ENCODE measurements around the gene VAMP2.

Gene VAMP2

GRCh38 chr17:8155231-8155995 is 7.3 kb downstream of the VAMP2 start:
- DNase-seq (ENCODE audit: low read depth) = no peak

GRCh38 chr17:8154608-8155155 is 8.1 kb downstream of the VAMP2 start:
- no peak for DNase-seq (ENCODE audit: low read depth)

- DNase-seq (ENCODE audit: low read depth) = peak; percentile 76
Measured at GRCh38 chr17:8153957-8154607, 8.7 kb downstream of the VAMP2 start.

GRCh38 chr17:8153525-8153956 is 9.2 kb downstream of the VAMP2 start:
- DNase-seq (ENCODE audit: low read depth) = no peak

GRCh38 chr17:8153031-8153451 is 9.7 kb downstream of the VAMP2 start:
- no peak for DNase-seq (ENCODE audit: low read depth)

- peak; percentile 76 for DNase-seq (ENCODE audit: low read depth)
Measured at GRCh38 chr17:8152112-8152775, 10.5 kb downstream of the VAMP2 start, which contains the start of gene PER1. TSS of gene PER1 (minus strand) at chr17:8152404. CDS start at chr17:8150706, 1,698 bp downstream.

GRCh38 chr17:8151641-8152111 is 11.1 kb downstream of the VAMP2 start:
- no peak for DNase-seq (ENCODE audit: low read depth)

GRCh38 chr17:8151120-8151640 is 11.6 kb downstream of the VAMP2 start:
- DNase-seq (ENCODE audit: low read depth) = peak; percentile 89

GRCh38 chr17:8150194-8151119 is 12.3 kb downstream of the VAMP2 start:
- no peak for DNase-seq (ENCODE audit: low read depth)

- DNase-seq (ENCODE audit: low read depth) = no peak
Measured at GRCh38 chr17:8149419-8150193, 13.1 kb downstream of the VAMP2 start.

- DNase-seq (ENCODE audit: low read depth) = no peak
Measured at GRCh38 chr17:8148560-8148959, 14.2 kb downstream of the VAMP2 start.

- DNase-seq (ENCODE audit: low read depth) = no peak
Measured at GRCh38 chr17:8147805-8148404, 14.8 kb downstream of the VAMP2 start.

- DNase-seq (ENCODE audit: low read depth) = no peak
Measured at GRCh38 chr17:8147141-8147804, 15.5 kb downstream of the VAMP2 start.

- no peak for DNase-seq (ENCODE audit: low read depth)
Measured at GRCh38 chr17:8146381-8147140, 16.2 kb downstream of the VAMP2 start.

- no peak for DNase-seq (ENCODE audit: low read depth)
Measured at GRCh38 chr17:8145811-8146210, 16.9 kb downstream of the VAMP2 start.

- no peak for DNase-seq (ENCODE audit: low read depth)
Measured at GRCh38 chr17:8144401-8145231, 18.1 kb downstream of the VAMP2 start.

- DNase-seq (ENCODE audit: low read depth) = no peak
Measured at GRCh38 chr17:8143581-8144400, 19.0 kb downstream of the VAMP2 start.

All from activated T-helper 1 cell treated with Interleukin-2 at 50 U/mL for 16 hours (primary cell).